Hematopoietic multipotent progenitor cell treated with erythropoietin and hydrocortisone succinate and interleukin-3 and kit ligand, for 15 days (in vitro differentiated cells): ENCODE data around the gene RAB3GAP2.
"Not testable (repeated sequence)": the region's sequence is repeated elsewhere in the genome, so short reads cannot be mapped to it uniquely, and the experiment has no call there.

ENCODE experiments used
- DNase-seq: peaks from one replicate; pipeline ENCODE4 v3.0.0-alpha.2; 2015; ENCODE audit warnings: low spot score

Gene RAB3GAP2

DNA sequence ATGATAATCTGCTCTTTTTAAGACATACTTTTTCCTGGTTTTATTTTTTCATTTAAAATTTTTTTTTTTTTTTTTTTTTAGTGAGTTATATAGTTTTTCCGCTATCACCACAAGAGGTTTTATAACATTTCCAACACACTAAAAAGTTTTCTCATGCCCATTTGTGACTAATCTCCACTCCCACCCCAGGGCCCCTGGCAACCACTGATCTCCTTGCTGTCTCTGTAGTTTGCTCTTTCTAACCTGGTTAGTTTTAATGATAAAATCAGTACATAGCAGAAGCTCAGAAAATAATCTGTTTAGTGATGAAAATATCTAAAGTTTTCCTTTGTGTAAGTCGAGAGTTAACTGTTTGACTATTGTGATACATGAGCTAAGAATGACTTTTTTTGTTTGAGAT is 136.5 kb downstream of the RAB3GAP2 start:
- no peak for DNase-seq

DNA sequence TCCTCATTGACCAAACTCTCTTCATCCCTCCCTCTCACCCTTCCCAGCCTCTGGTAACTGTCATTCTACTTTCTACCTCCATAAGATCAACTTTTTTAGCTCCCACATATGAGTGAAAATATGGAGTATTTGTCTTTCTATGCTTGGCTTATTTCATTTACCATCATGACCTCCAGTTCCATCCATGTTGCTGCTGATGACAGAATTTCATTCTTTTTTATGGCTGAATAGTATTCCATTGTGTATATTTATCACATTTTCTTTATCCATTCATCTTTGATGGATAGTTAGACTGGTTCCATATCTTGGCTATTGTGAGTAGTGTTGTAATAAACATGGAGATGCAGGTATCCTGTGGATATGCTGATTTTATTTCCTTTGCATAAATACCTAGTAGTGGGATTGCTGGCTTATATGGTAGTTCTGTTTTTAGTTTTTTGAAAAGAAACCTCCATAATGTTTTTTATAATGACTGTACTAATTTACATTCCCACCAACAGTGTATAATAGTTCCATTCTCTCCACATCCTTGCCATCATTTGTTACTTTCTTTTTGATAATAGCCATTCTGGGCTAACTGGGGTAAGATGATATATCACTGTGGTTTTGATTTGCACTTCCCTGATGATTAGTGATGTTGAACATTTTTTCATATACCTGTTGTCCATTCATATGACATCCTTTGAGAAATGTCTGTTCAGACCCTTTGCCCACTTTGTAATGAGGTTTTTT is 142.6 kb downstream of the RAB3GAP2 start:
- no peak for DNase-seq

DNA sequence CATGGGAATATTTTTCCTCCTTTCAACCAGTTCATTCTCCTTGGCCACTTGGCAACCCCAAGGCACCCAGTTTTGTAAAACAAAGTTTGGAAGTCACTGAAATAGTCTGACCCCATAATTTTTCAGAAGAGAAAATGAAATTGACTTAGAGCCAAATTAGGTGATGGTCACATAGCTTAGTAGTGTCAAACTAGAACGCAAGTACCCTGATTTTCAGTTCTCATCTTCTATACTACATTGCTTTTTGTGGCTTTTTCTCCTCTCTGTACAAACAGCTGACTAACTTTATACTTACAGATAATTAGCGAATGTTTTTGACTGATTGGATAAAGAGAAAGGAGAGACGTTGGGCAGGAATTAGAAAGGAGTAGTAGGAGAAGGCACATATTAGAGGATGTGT is 145.2 kb downstream of the RAB3GAP2 start:
- no peak for DNase-seq

DNA sequence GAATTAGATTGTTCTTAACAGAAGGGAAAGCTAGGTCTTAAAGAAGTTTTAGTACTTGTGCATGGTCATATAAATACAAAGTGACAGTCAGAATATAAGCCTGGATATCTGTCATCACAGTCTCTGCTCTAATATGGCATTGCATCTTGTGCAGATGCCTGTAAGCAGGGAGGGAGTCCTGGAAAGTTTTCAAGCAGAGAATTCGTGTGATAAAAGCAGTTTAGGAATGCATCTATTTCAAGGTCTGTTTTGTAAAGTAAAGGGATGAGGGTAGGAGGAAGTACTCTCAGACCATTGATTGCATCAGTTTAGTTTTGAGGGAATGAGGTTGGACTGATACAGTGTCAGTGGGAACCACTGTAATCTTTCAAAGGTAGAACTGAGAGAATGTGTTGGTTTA is 147.7 kb downstream of the RAB3GAP2 start:
- DNase-seq = no peak

DNA sequence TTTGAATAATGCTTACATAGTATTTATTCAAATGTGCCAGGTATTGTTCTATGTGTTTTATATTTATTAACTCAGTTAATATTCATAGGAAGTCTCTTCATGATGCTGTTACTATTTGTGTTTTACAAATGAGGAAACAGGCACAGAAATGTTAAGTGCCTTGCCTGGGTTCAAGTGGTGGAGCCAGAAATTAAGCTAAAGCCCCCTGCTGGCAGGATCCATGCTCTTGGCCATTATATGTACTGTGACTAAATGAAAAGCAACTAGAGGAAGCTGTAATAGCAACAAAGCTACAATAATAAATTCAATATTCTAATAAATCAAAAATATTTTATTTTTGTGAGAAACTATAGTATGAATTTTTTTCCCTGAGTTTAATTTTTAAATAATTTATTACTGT is 148.4 kb downstream of the RAB3GAP2 start:
- peak; percentile 43 for DNase-seq

DNA sequence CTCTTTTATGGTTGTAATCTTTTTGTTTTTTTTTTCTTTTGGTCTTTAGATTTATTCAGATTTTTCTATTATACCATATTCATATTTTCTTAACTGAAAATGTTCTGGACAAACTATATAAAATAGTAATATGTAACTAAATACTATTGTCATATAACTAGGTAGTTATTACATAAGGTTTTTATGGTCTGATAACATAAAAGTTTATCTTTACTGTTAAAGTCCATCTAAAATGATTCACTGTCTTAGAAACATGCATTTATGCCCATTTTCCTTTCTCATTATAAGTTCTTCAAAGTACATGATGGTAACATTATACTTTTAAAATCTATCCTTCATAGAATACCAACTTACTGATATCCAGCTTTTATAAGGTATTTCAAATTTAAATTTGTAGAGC is 149.2 kb downstream of the RAB3GAP2 start:
- no peak for DNase-seq

DNA sequence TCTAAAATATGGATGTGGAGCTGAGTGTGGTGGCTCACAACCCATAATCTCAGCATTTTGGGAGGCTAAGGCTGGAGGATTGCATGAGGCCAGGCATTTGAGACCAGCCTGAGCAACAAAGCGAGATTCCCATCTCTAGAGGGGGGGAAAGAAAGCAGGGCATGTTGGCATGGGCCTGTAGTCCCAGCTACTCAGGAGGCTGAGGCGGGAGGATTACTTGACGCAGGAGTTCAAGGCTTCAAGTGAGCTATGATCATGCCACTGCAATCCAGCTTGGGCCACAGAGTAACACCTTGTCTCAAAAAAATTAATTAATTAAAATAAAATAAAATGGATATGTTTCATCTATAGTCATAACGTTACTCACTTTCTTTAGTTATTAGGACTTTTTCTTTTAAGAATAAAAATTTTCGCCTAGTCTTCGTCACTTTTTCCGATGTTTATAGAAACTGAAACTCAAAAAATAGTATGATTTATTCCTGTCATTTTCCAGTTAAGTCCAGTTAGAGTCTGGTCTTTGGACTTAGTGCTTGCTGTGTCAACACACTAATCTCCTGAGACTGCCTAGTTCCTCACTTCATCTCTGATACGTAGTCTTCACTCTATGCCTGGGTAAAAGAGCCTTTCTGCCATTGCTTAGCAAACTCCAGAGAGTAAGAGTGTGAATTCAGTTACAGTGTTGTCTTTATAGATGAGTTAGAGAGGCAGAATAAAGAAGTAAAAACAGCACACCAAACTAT is 150.3 kb downstream of the RAB3GAP2 start:
- DNase-seq = no peak

DNA sequence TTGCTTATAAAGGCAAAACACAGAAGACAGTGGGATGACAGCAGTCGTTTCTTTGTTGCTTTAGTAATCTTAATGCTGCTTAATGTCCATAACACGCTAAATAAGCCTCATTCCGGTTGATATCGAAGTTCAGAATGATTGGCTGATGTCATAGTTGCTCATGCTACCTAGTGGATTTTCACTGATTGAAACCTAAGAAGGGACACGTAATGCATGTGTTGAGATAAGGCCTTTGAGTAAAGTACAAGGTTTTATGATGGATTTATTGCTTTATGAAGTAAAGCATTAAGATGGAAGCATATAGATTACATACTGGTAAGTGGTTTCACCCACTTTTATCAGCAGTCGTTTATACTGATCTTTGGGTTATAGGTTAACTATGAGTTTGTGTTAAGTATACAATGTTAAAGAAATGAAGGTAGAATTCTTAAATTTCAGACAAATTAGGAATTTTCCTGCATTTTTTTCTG is 153.2 kb downstream of the RAB3GAP2 start:
- DNase-seq = no peak

DNA sequence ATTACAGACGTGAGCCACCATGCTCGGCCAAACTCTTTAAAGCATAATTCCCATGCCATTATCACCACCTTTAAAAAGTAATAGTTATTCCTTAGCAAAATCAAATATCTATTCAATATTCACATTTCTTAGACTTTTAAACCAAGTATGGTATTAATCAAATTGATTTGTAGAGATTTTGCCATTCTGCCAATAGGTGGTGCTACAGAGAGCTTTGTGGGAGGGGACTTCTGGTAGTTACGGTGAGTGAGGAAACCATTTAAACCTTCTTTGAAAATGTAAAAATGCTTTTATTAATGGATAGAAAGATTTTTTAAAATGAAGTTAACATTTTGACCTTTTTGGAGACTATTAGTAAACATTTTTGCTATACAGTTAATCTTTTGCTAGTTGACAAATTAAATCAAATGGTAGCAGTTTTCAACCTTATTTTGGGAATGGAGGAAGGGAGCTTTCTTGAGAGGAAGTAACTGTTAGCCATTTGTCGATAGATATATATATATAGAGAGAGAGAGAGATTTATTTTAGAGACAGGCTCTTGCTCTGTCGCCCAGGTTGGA is 159.0 kb downstream of the RAB3GAP2 start:
- DNase-seq = peak; percentile 58

DNA sequence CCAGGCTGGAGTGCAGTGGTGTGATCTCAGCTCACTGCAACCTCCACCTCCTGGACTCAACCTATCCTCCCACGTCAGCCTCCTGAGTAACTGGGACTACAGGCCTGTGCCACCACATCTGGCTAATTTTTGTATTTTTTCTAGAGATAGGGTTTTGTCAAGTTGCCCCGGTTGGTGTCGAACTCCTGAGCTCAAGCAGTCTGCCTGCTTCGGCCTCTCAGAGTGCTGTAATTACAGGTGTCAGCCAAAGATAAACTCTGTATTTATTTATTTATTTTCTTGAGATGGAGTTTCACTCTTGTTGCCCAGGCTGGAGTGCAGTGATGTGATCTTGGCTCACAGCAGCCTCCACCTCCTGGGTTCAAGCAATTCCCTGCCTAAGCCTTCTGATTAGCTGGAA is 159.7 kb downstream of the RAB3GAP2 start:
- DNase-seq = not testable (repeated sequence)

DNA sequence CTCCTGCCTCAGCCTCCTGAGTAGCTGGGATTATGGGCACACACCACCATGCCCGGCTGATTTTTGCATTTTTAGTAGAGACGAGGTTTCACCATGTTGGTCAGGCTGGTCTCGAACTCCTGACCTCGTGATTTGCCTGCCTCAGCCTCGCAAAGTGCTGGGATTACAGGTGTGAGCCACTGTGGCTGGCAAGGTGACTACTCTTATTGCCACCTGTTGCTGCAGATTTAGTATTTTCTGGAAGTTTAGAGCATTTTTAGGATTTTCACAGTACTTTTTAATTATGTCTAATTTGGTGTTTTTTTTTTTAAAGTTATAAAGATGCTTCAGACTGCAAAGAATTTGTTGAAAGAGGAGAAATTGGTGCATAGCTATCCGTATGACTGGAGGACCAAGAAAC is 161.8 kb downstream of the RAB3GAP2 start:
- not testable (repeated sequence) for DNase-seq

DNA sequence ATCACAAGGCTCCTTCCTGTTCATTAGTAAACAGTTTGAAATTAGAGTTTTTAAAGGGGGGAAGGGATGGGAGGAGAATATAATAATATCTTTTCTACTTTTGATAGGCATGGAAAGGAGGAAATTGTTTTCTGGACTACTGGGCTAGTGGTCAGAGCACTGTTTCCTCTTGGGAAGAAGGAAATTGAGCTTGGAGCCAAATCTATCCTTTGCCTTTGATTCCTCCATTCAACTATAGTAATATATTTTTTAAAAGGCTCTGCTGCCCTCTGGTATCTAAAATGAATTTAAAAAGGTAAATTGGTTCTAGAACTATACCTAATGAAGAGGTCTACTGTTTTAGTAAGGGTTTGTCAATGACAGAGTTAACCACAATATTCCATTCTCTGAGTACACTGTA is 172.4 kb downstream of the RAB3GAP2 start:
- DNase-seq = no peak
